HCT116 (cell line): ENCODE results near the gene PRAMEF20. TPM values are rescaled to one million over a fixed set of nuclear protein-coding genes. Genes with fewer than 3 reads are reported as not detected.

Experiments
- ATAC-seq: fragments of 200-7000 bp; cut with Tn5 transposase; 2 replicates; pipeline ENCODE4 v1.9.1; 2020; ENCODE audit warnings: mild to moderate bottlenecking, moderate library complexity
- BruUV-seq: library from RNA; stranded (reverse); fragments of 400-500 nt; replicated peaks from 2 replicates; lab custom pipeline; 2021; lab: Mats Ljungman, UMichigan
- CTCF ChIA-PET: fragments of 300-600 bp; sonication (Branson Sonifier 250); formaldehyde crosslinking; loops from one replicate; lab custom pipeline; 2021; ENCODE audit warnings: antibody characterized with exemption; lab: Charles Lee
- POLR2A ChIA-PET: fragments of 300-600, 350-600 bp; sonication (Branson Sonifier 250); formaldehyde crosslinking; loops from one replicate; lab custom pipeline; 2021; ENCODE audit warnings: antibody characterized with exemption; lab: Charles Lee
- RAD21 ChIA-PET, 2 experiments: fragments of 300-600 bp; sonication (Branson Sonifier 250); formaldehyde crosslinking; loops; one replicate each; lab custom pipeline; 2023; ENCODE audit warnings: low total read pairs in 2 of 2; ENCODE audit not compliant: uncharacterized antibody in 2 of 2, unreplicated experiment in 2 of 2, low non-redundant PET in 1 of 2; lab: Charles Lee
- DNase-seq: peaks from one replicate; pipeline ENCODE4 v3.0.0-alpha.2; 2010; ENCODE audit warnings: low read depth, low spot score
- H2AFZ ChIP-seq: fragments of 200-600 bp; shearing (Covaris generic), sonication (generic); 2 replicates; pipeline ENCODE4 v1.6.1; 2017; ENCODE audit warnings: low read depth, mixed run types, mixed read lengths, antibody characterized with exemption, low read length; ENCODE audit not compliant: poor library complexity, severe bottlenecking
- H3K27ac ChIP-seq: 2 replicates; pipeline ENCODE4 v1.5.1; 2012; ENCODE audit warnings: low read depth, low read length
- H3K27me3 ChIP-seq: fragments of 200-600 bp; sonication (generic); 2 replicates; pipeline ENCODE4 v1.6.1; 2016; ENCODE audit warnings: mixed run types, low read length, mixed read lengths; ENCODE audit not compliant: insufficient read depth
- H3K36me3 ChIP-seq, 2 experiments: fragments of 200-500 bp in 1 of 2; fragments of 200-600 bp in 1 of 2; sonication (Bioruptor generic) in 1 of 2; sonication (generic) in 1 of 2; 2 replicates each; pipeline versions ENCODE4 v1.5.1 to v1.6.1; 2014 to 2016; ENCODE audit warnings: low read length in 2 of 2, inconsistent platforms in 1 of 2, mixed read lengths in 1 of 2, mixed run types in 1 of 2; ENCODE audit not compliant: insufficient read depth in 2 of 2, control insufficient read depth in 1 of 2
- H3K4me1 ChIP-seq, 2 experiments: fragments of 200-600 bp in 1 of 2; sonication (generic) in 1 of 2; 2 replicates each; pipeline versions ENCODE4 v1.5.1 to v1.6.1; 2012 to 2017; ENCODE audit warnings: low read length in 2 of 2, inconsistent platforms in 1 of 2, mild to moderate bottlenecking in 1 of 2, mixed read lengths in 1 of 2, mixed run types in 1 of 2, moderate library complexity in 1 of 2; ENCODE audit not compliant: insufficient read depth in 2 of 2, control insufficient read depth in 1 of 2
- H3K4me2 ChIP-seq: fragments of 200-600 bp; sonication (generic); 2 replicates; pipeline ENCODE4 v1.6.1; 2017; ENCODE audit warnings: mixed run types, low read length, mixed read lengths
- H3K4me3 ChIP-seq, 2 experiments: fragments of 200-600 bp in 1 of 2; sonication (generic) in 1 of 2; replicated peaks in 1 of 2; 2 replicates each; pipeline ENCODE4 v1.5.1; 2011 to 2016; ENCODE audit warnings: low read length in 2 of 2, control low read depth in 1 of 2, low read depth in 1 of 2, mild to moderate bottlenecking in 1 of 2, mixed read lengths in 1 of 2, mixed run types in 1 of 2
- H3K79me2 ChIP-seq: fragments of 200-600 bp; sonication (generic); 2 replicates; pipeline ENCODE4 v1.6.1; 2017; ENCODE audit warnings: mild to moderate bottlenecking, mixed run types, low read length, moderate library complexity, mixed read lengths; ENCODE audit not compliant: insufficient read depth
- H3K9ac ChIP-seq: fragments of 200-600 bp; sonication (generic); 2 replicates; pipeline ENCODE4 v1.6.1; 2016; ENCODE audit warnings: low read length, mixed read lengths
- H3K9me2 ChIP-seq: fragments of 200-600 bp; sonication (generic), shearing (Covaris generic); 2 replicates; pipeline ENCODE4 v1.6.1; 2017; ENCODE audit warnings: mixed run types, mild to moderate bottlenecking, moderate library complexity; ENCODE audit not compliant: insufficient read depth
- H3K9me3 ChIP-seq, 2 experiments: fragments of 200-500 bp in 1 of 2; fragments of 200-600 bp in 1 of 2; sonication (Bioruptor generic) in 1 of 2; sonication (generic) in 1 of 2; 2 replicates each; pipeline ENCODE4 v1.6.1; 2014 to 2017; ENCODE audit warnings: low read length in 2 of 2, mixed read lengths in 2 of 2, inconsistent platforms in 1 of 2, low read depth in 1 of 2, mild to moderate bottlenecking in 1 of 2, mixed run types in 1 of 2, moderate library complexity in 1 of 2; ENCODE audit not compliant: control insufficient read depth in 1 of 2, insufficient read depth in 1 of 2
- H4K20me1 ChIP-seq: fragments of 200-600 bp; sonication (generic), shearing (Covaris generic); 2 replicates; pipeline ENCODE4 v1.6.1; 2017; ENCODE audit warnings: mixed run types, mild to moderate bottlenecking, moderate library complexity; ENCODE audit not compliant: insufficient read depth
- CBX3 ChIP-seq: IDR thresholded peaks from 2 replicates; pipeline ENCODE4 v1.6.1; 2012; ENCODE audit warnings: low read depth
- CEBPB ChIP-seq: IDR thresholded peaks from 2 replicates; pipeline ENCODE4 v1.6.1; 2012; ENCODE audit warnings: low read depth
- EZH2phosphoT487 ChIP-seq: fragments of 200-600 bp; IDR thresholded peaks from 2 replicates; pipeline ENCODE4 v1.6.1; 2018; ENCODE audit warnings: antibody characterized with exemption, borderline replicate concordance
- RAD21 ChIP-seq: IDR thresholded peaks from 2 replicates; pipeline ENCODE4 v1.6.1; 2012; ENCODE audit warnings: low read depth, mild to moderate bottlenecking
- SP1 ChIP-seq: IDR thresholded peaks from 2 replicates; pipeline ENCODE4 v1.6.1; 2012; ENCODE audit warnings: low read depth
- TCF7L2 ChIP-seq: IDR thresholded peaks from 2 replicates; pipeline ENCODE4 v1.7.0; 2011; ENCODE audit warnings: borderline replicate concordance, inconsistent platforms; ENCODE audit not compliant: insufficient read depth, insufficient read length; ENCODE audit errors: extremely low read depth
- YY1 ChIP-seq: IDR thresholded peaks from 2 replicates; pipeline ENCODE4 v1.6.1; 2011; ENCODE audit warnings: low read length, low read depth, moderate library complexity, mild to moderate bottlenecking; ENCODE audit not compliant: insufficient replicate concordance; ENCODE audit errors: extremely low read depth
- intact Hi-C: fragments of 100-400 bp; cut with micrococcal nuclease; formaldehyde crosslinking; loops from 2 replicates; pipeline ENCODE4 v1.10.0; 2022
- total RNA-seq: library from RNA; stranded (reverse); gene quantifications from one replicate; pipeline ENCODE4 v1.2.1, GENCODE V29; 2021; ENCODE audit not compliant: unreplicated experiment
- TF ChIP-seq, protein P1 (sequence below): IDR thresholded peaks from 2 replicates; pipeline ENCODE4 v1.6.1; 2011; ENCODE audit warnings: mild to moderate bottlenecking, low read length, moderate library complexity; ENCODE audit not compliant: insufficient replicate concordance; ENCODE audit errors: extremely low read depth
- TF ChIP-seq, protein P2 (sequence below): IDR thresholded peaks from 2 replicates; pipeline ENCODE4 v1.6.1; 2012
- TF ChIP-seq, protein P3 (sequence below): IDR thresholded peaks from 2 replicates; pipeline ENCODE4 v1.6.1; 2012; ENCODE audit warnings: low read depth

PRAMEF20 gene
- total RNA-seq, 1 experiment from 2014 or later, result not detected

- no peak overlapping the region for H3K27ac ChIP-seq
- DNase-seq (no peak), ATAC-seq (peak; percentile 60)
- ChIA-PET POLR2A (no interaction called here), RAD21 (no interaction called here), CTCF (no interaction called here)
- H2AFZ ChIP-seq, result no peak overlapping the region
- no peaks in the 10 kb centered on the region for H4K20me1 ChIP-seq
- no peak overlapping the region for H3K4me2 ChIP-seq
- no peak overlapping the region for H3K9ac ChIP-seq
- H3K36me3 ChIP-seq, result no peaks in the 10 kb centered on the region
- no peaks in the 10 kb centered on the region for H3K9me2 ChIP-seq
- no TSS peak for BruUV-seq
- TF ChIP-seq, protein P1, sequence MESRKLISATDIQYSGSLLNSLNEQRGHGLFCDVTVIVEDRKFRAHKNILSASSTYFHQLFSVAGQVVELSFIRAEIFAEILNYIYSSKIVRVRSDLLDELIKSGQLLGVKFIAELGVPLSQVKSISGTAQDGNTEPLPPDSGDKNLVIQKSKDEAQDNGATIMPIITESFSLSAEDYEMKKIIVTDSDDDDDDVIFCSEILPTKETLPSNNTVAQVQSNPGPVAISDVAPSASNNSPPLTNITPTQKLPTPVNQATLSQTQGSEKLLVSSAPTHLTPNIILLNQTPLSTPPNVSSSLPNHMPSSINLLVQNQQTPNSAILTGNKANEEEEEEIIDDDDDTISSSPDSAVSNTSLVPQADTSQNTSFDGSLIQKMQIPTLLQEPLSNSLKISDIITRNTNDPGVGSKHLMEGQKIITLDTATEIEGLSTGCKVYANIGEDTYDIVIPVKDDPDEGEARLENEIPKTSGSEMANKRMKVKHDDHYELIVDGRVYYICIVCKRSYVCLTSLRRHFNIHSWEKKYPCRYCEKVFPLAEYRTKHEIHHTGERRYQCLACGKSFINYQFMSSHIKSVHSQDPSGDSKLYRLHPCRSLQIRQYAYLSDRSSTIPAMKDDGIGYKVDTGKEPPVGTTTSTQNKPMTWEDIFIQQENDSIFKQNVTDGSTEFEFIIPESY, result no peak
- no peak for TF ChIP-seq YY1
- TF ChIP-seq RAD21, result peak; percentile 14; the same call in 1 of the 2 replicates
- no peak overlapping the region for H3K4me3 ChIP-seq
- no peaks in the 10 kb centered on the region for H3K79me2 ChIP-seq
- 0 out of 2 replicates have a peak, but pooled peaks cover 5% of the 10 kb centered on the region for H3K27me3 ChIP-seq
- intact Hi-C loops, result loop anchor here (10.0 kb wide), 1 partner anchor 57 kb away; no protein-coding TSS in a partner anchor
- no peaks in the 10 kb centered on the region; a peak in 1 of 4 replicates for H3K4me1 ChIP-seq
- no peaks in the 10 kb centered on the region for H3K9me3 ChIP-seq
Measured at GRCh38 chr1:13451399-13451965, 41.2 kb downstream of the PRAMEF20 start.

GRCh38 chr1:13456904-13457532 is 46.8 kb downstream of the PRAMEF20 start:
- Histone ChIP-seq H4K20me1 (no peaks in the 10 kb centered on the region; the same call in 1 of the 2 replicates), H3K4me3 (no peak overlapping the region), H3K27me3 (peaks cover 11% of the 10 kb centered on the region), H3K9me2 (no peaks in the 10 kb centered on the region), H3K79me2 (no peaks in the 10 kb centered on the region), H3K4me1 (no peaks in the 10 kb centered on the region), H3K27ac (no peak overlapping the region), H3K9ac (no peak overlapping the region), H2AFZ (no peak overlapping the region), H3K36me3 (no peaks in the 10 kb centered on the region), H3K4me2 (no peak overlapping the region), H3K9me3 (no peaks in the 10 kb centered on the region)
- ChIA-PET CTCF (no interaction called here), POLR2A (no interaction called here), RAD21 (no interaction called here)
- BruUV-seq, result no TSS peak
- ATAC-seq (no peak), DNase-seq (no peak)
- intact Hi-C loops, result loop anchor here (10.0 kb wide), 1 partner anchor 62 kb away; no protein-coding TSS in a partner anchor
- TF ChIP-seq RAD21 (no peak), EZH2phosphoT487 (no peak), SP1 (no peak), CBX3 (no peak), CEBPB (no peak), TCF7L2 (no peak)
- TF ChIP-seq, protein P2, sequence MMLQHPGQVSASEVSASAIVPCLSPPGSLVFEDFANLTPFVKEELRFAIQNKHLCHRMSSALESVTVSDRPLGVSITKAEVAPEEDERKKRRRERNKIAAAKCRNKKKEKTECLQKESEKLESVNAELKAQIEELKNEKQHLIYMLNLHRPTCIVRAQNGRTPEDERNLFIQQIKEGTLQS, result no peak
- TF ChIP-seq, protein P3, sequence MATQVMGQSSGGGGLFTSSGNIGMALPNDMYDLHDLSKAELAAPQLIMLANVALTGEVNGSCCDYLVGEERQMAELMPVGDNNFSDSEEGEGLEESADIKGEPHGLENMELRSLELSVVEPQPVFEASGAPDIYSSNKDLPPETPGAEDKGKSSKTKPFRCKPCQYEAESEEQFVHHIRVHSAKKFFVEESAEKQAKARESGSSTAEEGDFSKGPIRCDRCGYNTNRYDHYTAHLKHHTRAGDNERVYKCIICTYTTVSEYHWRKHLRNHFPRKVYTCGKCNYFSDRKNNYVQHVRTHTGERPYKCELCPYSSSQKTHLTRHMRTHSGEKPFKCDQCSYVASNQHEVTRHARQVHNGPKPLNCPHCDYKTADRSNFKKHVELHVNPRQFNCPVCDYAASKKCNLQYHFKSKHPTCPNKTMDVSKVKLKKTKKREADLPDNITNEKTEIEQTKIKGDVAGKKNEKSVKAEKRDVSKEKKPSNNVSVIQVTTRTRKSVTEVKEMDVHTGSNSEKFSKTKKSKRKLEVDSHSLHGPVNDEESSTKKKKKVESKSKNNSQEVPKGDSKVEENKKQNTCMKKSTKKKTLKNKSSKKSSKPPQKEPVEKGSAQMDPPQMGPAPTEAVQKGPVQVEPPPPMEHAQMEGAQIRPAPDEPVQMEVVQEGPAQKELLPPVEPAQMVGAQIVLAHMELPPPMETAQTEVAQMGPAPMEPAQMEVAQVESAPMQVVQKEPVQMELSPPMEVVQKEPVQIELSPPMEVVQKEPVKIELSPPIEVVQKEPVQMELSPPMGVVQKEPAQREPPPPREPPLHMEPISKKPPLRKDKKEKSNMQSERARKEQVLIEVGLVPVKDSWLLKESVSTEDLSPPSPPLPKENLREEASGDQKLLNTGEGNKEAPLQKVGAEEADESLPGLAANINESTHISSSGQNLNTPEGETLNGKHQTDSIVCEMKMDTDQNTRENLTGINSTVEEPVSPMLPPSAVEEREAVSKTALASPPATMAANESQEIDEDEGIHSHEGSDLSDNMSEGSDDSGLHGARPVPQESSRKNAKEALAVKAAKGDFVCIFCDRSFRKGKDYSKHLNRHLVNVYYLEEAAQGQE, result no peak
